K562 (cell line): ENCODE measurements around the gene ACTN2. TPM values are rescaled to one million over a fixed set of nuclear protein-coding genes. Genes with fewer than 3 reads are reported as not detected.

Experiments used
- BHLHE40 ChIP-seq: IDR thresholded peaks from 2 replicates; pipeline ENCODE4 v1.6.1; 2011; ENCODE audit warnings: low read length, improper control_type of control experiment
- E2F5 ChIP-seq: sonication (generic); formaldehyde crosslinking; IDR thresholded peaks from 2 replicates; pipeline ENCODE4 v1.8.0; 2022; ENCODE audit warnings: mild to moderate bottlenecking, missing genetic modification reagents
- ETV6 ChIP-seq, 3 experiments: fragments of 150-350 bp in 1 of 3; sonication (generic) in 1 of 3; formaldehyde crosslinking in 1 of 3; IDR thresholded peaks; 2 replicates each; pipeline versions ENCODE4 v1.6.1 to v1.8.0; 2014 to 2022; ENCODE audit warnings: borderline replicate concordance in 2 of 3, low read depth in 2 of 3, antibody characterized with exemption in 1 of 3, low read length in 1 of 3, mild to moderate bottlenecking in 1 of 3, missing genetic modification reagents in 1 of 3
- EWSR1 ChIP-seq: fragments of 450-650 bp; IDR thresholded peaks from 2 replicates; pipeline ENCODE4 v1.6.1; 2018; ENCODE audit warnings: borderline replicate concordance, mild to moderate bottlenecking, low read depth, moderate library complexity; ENCODE audit not compliant: partially characterized antibody
- L3MBTL2 ChIP-seq: fragments of 450-650 bp; IDR thresholded peaks from 2 replicates; pipeline ENCODE4 v1.6.1; 2016; ENCODE audit warnings: mild to moderate bottlenecking, moderate library complexity
- LEF1 ChIP-seq: fragments of 450-650 bp; IDR thresholded peaks from 2 replicates; pipeline ENCODE4 v1.6.1; 2016; ENCODE audit warnings: mild to moderate bottlenecking
- NCOA6 ChIP-seq: fragments of 450-650 bp; IDR thresholded peaks from 2 replicates; pipeline ENCODE4 v1.6.1; 2017; ENCODE audit warnings: mild to moderate bottlenecking
- RBFOX2 ChIP-seq: fragments of 200-400 bp; formaldehyde crosslinking; IDR thresholded peaks from 2 replicates; pipeline ENCODE4 v1.6.1; 2017; ENCODE audit warnings: low read depth, mild to moderate bottlenecking, low read length, moderate library complexity
- SMARCB1 ChIP-seq: IDR thresholded peaks from 2 replicates; pipeline ENCODE4 v1.6.1; 2011; ENCODE audit warnings: improper control_type of control experiment, low read depth; ENCODE audit not compliant: insufficient read length
- ZBTB49 ChIP-seq: sonication (generic); formaldehyde crosslinking; IDR thresholded peaks from 2 replicates; pipeline ENCODE4 v1.8.0; 2022; ENCODE audit warnings: missing genetic modification reagents, mild to moderate bottlenecking, borderline replicate concordance
- ZNF12 ChIP-seq: sonication (generic); formaldehyde crosslinking; IDR thresholded peaks from 2 replicates; pipeline ENCODE4 v1.4.0; 2020; ENCODE audit warnings: mild to moderate bottlenecking, missing genetic modification reagents
- ZNF134 ChIP-seq: fragments of 250-450 bp; sonication (Bioruptor Pico); conservative IDR thresholded peaks from 2 replicates; pipeline ENCODE4 v1.4.0; 2020
- ZNF263 ChIP-seq: sonication (generic); formaldehyde crosslinking; IDR thresholded peaks from 2 replicates; pipeline ENCODE4 v1.8.0; 2022; ENCODE audit warnings: mild to moderate bottlenecking, missing genetic modification reagents, borderline replicate concordance
- ZNF274 ChIP-seq: IDR thresholded peaks from 2 replicates; pipeline ENCODE4 v1.6.1; 2011; ENCODE audit warnings: low read depth, mild to moderate bottlenecking, low read length, moderate library complexity, borderline replicate concordance
- ZNF431 ChIP-seq: sonication (generic); formaldehyde crosslinking; IDR thresholded peaks from 2 replicates; pipeline ENCODE4 v1.8.0; 2022; ENCODE audit warnings: mild to moderate bottlenecking, missing genetic modification reagents
- polyA plus RNA-seq, 8 experiments: library from polyadenylated mRNA; depleted of rRNA in 4 of 8; stranded (reverse) in 5 of 8; unstranded in 3 of 8; fragments of >200 nt; fragmentation: Nextera tagmentation in 2 of 8; fragmentation: Illumina TruSeq in 1 of 8; extraction: Ambion mirVana in 2 of 8; extraction: Trizol in 1 of 8; gene quantifications; 2 replicates each; pipeline versions ENCODE4 v1.2.1 to v1.2.3, GENCODE V29; 2011 to 2014; ENCODE audit warnings: inconsistent platforms in 1 of 8, missing spikeins in 1 of 8
- total RNA-seq, 7 experiments: library from RNA; depleted of rRNA in 6 of 7; stranded (reverse); fragments of >200 nt in 6 of 7; fragmentation: Illumina TruSeq in 2 of 7; extraction: Trizol in 2 of 7; gene quantifications; 2 replicates each; pipeline versions ENCODE4 v1.2.1 to v1.2.3, GENCODE V29; 2011 to 2021; ENCODE audit warnings: low replicate concordance in 1 of 7
- TF ChIP-seq, protein P1 (sequence below): sonication (generic); formaldehyde crosslinking; IDR thresholded peaks from 2 replicates; pipeline ENCODE4 v1.8.0; 2022; ENCODE audit warnings: mild to moderate bottlenecking, missing genetic modification reagents
- TF ChIP-seq, protein P2 (sequence below): fragments of 450-650 bp; formaldehyde crosslinking; IDR thresholded peaks from 2 replicates; pipeline ENCODE4 v1.4.0; 2020; ENCODE audit warnings: mild to moderate bottlenecking, mixed read lengths
- TF ChIP-seq, protein P3 (sequence below): fragments of 250-450 bp; sonication (Bioruptor Pico); IDR thresholded peaks from 2 replicates; pipeline ENCODE4 v1.8.0; 2021; ENCODE audit warnings: borderline replicate concordance, mild to moderate bottlenecking, moderate library complexity; ENCODE audit not compliant: poor library complexity, severe bottlenecking
- TF ChIP-seq, protein P4 (sequence below): IDR thresholded peaks from 2 replicates; pipeline ENCODE4 v1.6.1; 2016; ENCODE audit warnings: missing genetic modification characterization, missing compliant biosample characterization

ACTN2 gene
- total and polyA plus RNA-seq, 9 of the 15 experiments (the other 6 are each of a cell fraction or from before 2014, with no cell fraction given): 0.18 to 0.94 (median 0.42) TPM

DNA sequence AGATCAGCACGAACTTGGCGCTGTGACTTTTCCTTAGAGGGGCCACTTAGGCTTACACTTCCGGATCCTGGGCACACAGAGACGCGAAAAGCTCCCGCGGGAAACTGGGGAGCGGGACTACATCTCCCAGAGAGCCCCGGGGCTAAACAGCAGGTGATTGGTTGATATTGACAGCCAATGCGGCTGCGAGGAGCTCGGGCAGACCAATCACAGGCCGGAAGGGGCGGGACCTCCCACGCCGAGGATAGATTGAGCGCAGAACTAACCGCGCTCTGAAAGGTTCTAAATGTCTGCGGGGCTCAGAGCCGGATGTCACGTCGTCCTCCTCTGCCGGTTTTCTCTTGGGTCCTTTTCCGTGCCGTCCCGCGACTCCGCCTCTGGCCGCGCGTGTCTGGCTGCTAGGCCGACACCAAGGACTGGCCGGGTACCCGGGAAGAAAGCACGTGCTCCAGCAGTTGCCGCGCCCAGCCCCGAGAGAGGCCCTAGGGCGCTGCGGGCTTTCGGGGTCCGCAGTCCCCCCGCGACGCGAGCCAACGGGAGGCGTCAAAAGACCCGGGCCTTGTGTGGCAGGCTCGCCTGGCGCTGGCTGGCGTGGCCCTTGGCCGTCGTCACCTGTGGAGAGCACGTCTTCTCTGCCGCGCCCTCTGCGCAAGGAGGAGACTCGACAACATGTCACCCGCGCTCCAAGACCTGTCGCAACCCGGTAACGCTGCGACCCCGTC lies 108.9 kb downstream of the ACTN2 start, which contains the start of gene MTR (continued):
- TF ChIP-seq, protein P1, sequence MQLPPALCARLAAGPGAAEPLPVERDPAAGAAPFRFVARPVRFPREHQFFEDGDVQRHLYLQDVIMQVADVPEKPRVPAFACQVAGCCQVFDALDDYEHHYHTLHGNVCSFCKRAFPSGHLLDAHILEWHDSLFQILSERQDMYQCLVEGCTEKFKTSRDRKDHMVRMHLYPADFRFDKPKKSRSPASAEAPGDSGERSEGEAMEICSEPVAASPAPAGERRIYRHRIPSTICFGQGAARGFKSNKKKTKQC: peak; percentile 96
- TF ChIP-seq LEF1: no peak
- TF ChIP-seq EWSR1: no peak
- TF ChIP-seq ZNF431 (CRISPR knock-in tag): peak; percentile 88
- TF ChIP-seq SMARCB1: no peak
- TF ChIP-seq BHLHE40: peak; percentile 64
- no peak for TF ChIP-seq E2F5 (CRISPR knock-in tag)
- TF ChIP-seq ZNF274: no peak
- TF ChIP-seq, protein P2, sequence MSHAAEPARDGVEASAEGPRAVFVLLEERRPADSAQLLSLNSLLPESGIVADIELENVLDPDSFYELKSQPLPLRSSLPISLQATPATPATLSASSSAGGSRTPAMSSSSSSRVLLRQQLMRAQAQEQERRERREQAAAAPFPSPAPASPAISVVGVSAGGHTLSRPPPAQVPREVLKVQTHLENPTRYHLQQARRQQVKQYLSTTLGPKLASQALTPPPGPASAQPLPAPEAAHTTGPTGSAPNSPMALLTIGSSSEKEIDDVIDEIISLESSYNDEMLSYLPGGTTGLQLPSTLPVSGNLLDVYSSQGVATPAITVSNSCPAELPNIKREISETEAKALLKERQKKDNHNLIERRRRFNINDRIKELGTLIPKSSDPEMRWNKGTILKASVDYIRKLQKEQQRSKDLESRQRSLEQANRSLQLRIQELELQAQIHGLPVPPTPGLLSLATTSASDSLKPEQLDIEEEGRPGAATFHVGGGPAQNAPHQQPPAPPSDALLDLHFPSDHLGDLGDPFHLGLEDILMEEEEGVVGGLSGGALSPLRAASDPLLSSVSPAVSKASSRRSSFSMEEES (CRISPR knock-in tag): peak; percentile 21; the same call in 1 of the 2 replicates
- 0 out of 2 replicates have a peak, but pooled peaks have one; percentile 33 for TF ChIP-seq ZBTB49 (CRISPR knock-in tag)
- TF ChIP-seq ZNF263: peak; percentile 49; the same call in 1 of the 2 replicates
- TF ChIP-seq, protein P3, sequence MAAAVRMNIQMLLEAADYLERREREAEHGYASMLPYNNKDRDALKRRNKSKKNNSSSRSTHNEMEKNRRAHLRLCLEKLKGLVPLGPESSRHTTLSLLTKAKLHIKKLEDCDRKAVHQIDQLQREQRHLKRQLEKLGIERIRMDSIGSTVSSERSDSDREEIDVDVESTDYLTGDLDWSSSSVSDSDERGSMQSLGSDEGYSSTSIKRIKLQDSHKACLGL (CRISPR knock-in tag): peak; percentile 80
- TF ChIP-seq NCOA6: no peak
- 0 out of 2 replicates have a peak, but pooled peaks have one; percentile 34 for TF ChIP-seq ZNF134 (CRISPR knock-in tag)
- TF ChIP-seq, protein P4, sequence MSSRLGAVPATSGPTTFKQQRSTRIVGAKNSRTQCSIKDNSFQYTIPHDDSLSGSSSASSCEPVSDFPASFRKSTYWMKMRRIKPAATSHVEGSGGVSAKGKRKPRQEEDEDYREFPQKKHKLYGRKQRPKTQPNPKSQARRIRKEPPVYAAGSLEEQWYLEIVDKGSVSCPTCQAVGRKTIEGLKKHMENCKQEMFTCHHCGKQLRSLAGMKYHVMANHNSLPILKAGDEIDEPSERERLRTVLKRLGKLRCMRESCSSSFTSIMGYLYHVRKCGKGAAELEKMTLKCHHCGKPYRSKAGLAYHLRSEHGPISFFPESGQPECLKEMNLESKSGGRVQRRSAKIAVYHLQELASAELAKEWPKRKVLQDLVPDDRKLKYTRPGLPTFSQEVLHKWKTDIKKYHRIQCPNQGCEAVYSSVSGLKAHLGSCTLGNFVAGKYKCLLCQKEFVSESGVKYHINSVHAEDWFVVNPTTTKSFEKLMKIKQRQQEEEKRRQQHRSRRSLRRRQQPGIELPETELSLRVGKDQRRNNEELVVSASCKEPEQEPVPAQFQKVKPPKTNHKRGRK (tag): no peak
- peak; percentile 99 for TF ChIP-seq RBFOX2
- no peak for TF ChIP-seq ETV6 (IDR thresholded peaks at IDR 0.05; ENCODE audit: borderline replicate concordance in 1 of 2, low read depth in 2 of 2, low read length in 1 of 2)
- peak; percentile 66; the same call in 1 of the 2 replicates for TF ChIP-seq ETV6 (CRISPR knock-in tag; IDR thresholded peaks at IDR 0.05; ENCODE audit: borderline replicate concordance)
- peak; percentile 65; the same call in 1 of the 2 replicates for TF ChIP-seq ZNF12
- peak; percentile 99 for TF ChIP-seq L3MBTL2
